Endometrial microvascular endothelial cells (primary cell): ENCODE data around the gene CRAMP1. TPM values are rescaled to one million over a fixed set of nuclear protein-coding genes. Genes with fewer than 3 reads are reported as not detected.

Source experiments
- in situ Hi-C: cut with HindIII; loops from 2 replicates; pipeline ENCODE4 v1.10.0; 2017; ENCODE audit warnings: low sequenced_read_pairs, low pct_unique_long_range_greater_than_20kb; ENCODE audit errors: inconsistent ontology term
- total RNA-seq: library from RNA; depleted of rRNA; stranded (reverse); fragments of >200 nt; gene quantifications from one replicate; pipeline ENCODE4 v1.2.3, GENCODE V29; 2015; ENCODE audit errors: inconsistent ontology term

CRAMP1 gene
- total RNA-seq, 1 donor from 2014 or later = 6.1 TPM

- in situ Hi-C loops = no loop called here
Measured at GRCh38 chr16:1626776-1627175, 14.6 kb downstream of the CRAMP1 start.

GRCh38 chr16:1630450-1631213 lies 18.5 kb downstream of the CRAMP1 start:
- in situ Hi-C loops = no loop called here

- in situ Hi-C loops = no loop called here
Measured at GRCh38 chr16:1631230-1631629, 19.1 kb downstream of the CRAMP1 start.

- in situ Hi-C loops = no loop called here
Measured at GRCh38 chr16:1631931-1632637, 19.9 kb downstream of the CRAMP1 start.

- in situ Hi-C loops = no loop called here
Measured at GRCh38 chr16:1632638-1632970, 20.4 kb downstream of the CRAMP1 start.

- in situ Hi-C loops = no loop called here
Measured at GRCh38 chr16:1633310-1633709, 21.1 kb downstream of the CRAMP1 start.

GRCh38 chr16:1634541-1634940 lies 22.4 kb downstream of the CRAMP1 start:
- in situ Hi-C loops = no loop called here

- in situ Hi-C loops = no loop called here
Measured at GRCh38 chr16:1635070-1635469, 22.9 kb downstream of the CRAMP1 start.

GRCh38 chr16:1637526-1637925 lies 25.4 kb downstream of the CRAMP1 start:
- in situ Hi-C loops = no loop called here

GRCh38 chr16:1638757-1639156 lies 26.6 kb downstream of the CRAMP1 start:
- in situ Hi-C loops = no loop called here

GRCh38 chr16:1639282-1639681 lies 27.1 kb downstream of the CRAMP1 start:
- in situ Hi-C loops = no loop called here

GRCh38 chr16:1639860-1640259 lies 27.7 kb downstream of the CRAMP1 start:
- in situ Hi-C loops = no loop called here

- in situ Hi-C loops = no loop called here
Measured at GRCh38 chr16:1640261-1640941, 28.2 kb downstream of the CRAMP1 start.

GRCh38 chr16:1641261-1641660 lies 29.1 kb downstream of the CRAMP1 start:
- in situ Hi-C loops = no loop called here

- in situ Hi-C loops = no loop called here
Measured at GRCh38 chr16:1642148-1642547, 30.0 kb downstream of the CRAMP1 start.

GRCh38 chr16:1642753-1643152 lies 30.6 kb downstream of the CRAMP1 start:
- in situ Hi-C loops = no loop called here

GRCh38 chr16:1643521-1643920 lies 31.4 kb downstream of the CRAMP1 start:
- in situ Hi-C loops = no loop called here

GRCh38 chr16:1645914-1646525 lies 33.9 kb downstream of the CRAMP1 start:
- in situ Hi-C loops = no loop called here

GRCh38 chr16:1647856-1648255 lies 35.7 kb downstream of the CRAMP1 start:
- in situ Hi-C loops = no loop called here

GRCh38 chr16:1650131-1650530 lies 38.0 kb downstream of the CRAMP1 start:
- in situ Hi-C loops = no loop called here
